22Rv1 (cell line): ENCODE measurements around the gene RBM20.
"Not testable (repeated sequence)": the region's sequence is repeated elsewhere in the genome, so short reads cannot be mapped to it uniquely, and the experiment has no call there.

Experiments
- H3K27ac ChIP-seq: fragments of 450-650 bp; 2 replicates; pipeline ENCODE4 v1.5.1; 2017
- ZFX ChIP-seq: fragments of 450-650 bp; IDR thresholded peaks from 2 replicates; pipeline ENCODE4 v1.6.1; 2017; ENCODE audit warnings: antibody characterized with exemption, borderline replicate concordance
- TF ChIP-seq, protein P1 (sequence below): fragments of 450-650 bp; IDR thresholded peaks from 2 replicates; pipeline ENCODE4 v1.5.1; 2017; ENCODE audit warnings: mild to moderate bottlenecking

The RBM20 gene

GRCh38 chr10:110724937-110725336, 80.8 kb downstream of the RBM20 start:
- TF ChIP-seq, protein P1, sequence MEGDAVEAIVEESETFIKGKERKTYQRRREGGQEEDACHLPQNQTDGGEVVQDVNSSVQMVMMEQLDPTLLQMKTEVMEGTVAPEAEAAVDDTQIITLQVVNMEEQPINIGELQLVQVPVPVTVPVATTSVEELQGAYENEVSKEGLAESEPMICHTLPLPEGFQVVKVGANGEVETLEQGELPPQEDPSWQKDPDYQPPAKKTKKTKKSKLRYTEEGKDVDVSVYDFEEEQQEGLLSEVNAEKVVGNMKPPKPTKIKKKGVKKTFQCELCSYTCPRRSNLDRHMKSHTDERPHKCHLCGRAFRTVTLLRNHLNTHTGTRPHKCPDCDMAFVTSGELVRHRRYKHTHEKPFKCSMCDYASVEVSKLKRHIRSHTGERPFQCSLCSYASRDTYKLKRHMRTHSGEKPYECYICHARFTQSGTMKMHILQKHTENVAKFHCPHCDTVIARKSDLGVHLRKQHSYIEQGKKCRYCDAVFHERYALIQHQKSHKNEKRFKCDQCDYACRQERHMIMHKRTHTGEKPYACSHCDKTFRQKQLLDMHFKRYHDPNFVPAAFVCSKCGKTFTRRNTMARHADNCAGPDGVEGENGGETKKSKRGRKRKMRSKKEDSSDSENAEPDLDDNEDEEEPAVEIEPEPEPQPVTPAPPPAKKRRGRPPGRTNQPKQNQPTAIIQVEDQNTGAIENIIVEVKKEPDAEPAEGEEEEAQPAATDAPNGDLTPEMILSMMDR: no peak
- TF ChIP-seq ZFX: no peak
- H3K27ac ChIP-seq: no peak overlapping the region

- no peak for TF ChIP-seq ZFX
- TF ChIP-seq, protein P1: no peak
- no peak overlapping the region for H3K27ac ChIP-seq
These were observed 81.9 kb downstream of the RBM20 start for GRCh38 chr10:110725801-110726630.

GRCh38 chr10:110727785-110728184, 83.6 kb downstream of the RBM20 start:
- not testable (repeated sequence) for H3K27ac ChIP-seq

GRCh38 chr10:110730345-110731050, 86.4 kb downstream of the RBM20 start:
- no peak overlapping the region for H3K27ac ChIP-seq
- TF ChIP-seq, protein P1: no peak
- no peak for TF ChIP-seq ZFX

DNA sequence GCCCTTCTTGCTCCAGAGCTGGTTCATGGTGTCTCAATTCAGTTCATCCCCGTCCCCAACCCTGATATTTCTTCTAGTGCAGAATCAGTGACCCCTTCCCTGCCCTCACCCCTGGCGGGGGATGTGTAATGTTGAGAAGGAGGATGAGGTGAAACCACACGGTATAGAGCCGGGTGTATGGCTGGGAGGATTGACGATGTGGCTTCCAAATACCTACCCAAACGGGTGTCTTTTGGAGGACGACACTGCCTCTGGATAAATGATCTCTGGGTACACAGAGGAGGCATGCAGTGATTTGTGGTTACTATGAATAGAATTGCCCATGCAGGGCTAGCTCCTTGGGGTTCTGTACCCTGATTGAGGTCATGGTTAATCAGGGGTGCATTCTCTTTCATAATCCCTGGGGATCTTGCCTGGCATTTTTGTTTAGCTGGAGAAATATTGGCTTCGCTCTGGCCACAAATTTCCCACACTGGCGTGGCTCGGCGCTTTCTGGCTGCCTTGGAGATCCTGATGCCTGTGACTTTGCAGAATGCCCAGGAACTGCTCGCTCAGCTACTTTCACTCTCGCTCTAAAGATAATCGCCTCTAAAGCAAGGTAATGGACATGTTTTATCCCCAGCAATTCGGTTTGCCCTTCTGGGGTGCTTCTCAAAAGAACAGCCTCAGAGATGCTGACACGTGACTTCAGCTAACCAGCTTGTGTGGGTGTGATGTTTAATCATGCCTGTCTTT, 89.2 kb downstream of the RBM20 start:
- TF ChIP-seq, protein P1: no peak
- no peak for TF ChIP-seq ZFX
- H3K27ac ChIP-seq: no peak overlapping the region

DNA sequence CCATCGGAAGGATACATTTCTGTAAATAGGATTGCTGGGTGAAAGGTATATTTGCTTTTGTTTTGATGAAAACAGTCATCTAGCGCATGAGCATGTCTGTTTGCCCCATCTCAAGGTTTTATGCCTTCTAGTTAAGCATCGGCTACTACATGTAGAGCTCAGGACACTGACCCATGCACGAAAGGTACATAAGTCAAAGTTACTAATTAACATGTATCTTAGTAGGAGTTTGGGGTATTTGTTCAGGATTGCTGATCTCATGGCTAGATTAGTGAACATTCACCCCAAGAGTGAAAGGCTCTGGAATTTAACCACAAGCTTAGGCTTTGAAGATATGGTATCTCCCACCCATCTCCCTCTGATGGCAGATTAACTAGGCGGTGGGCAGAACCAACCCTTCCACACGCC, 91.5 kb downstream of the RBM20 start:
- no peak overlapping the region for H3K27ac ChIP-seq
- TF ChIP-seq ZFX: no peak
- TF ChIP-seq, protein P1: no peak

- TF ChIP-seq, protein P1: no peak
- TF ChIP-seq ZFX: no peak
- H3K27ac ChIP-seq: no peak overlapping the region
These were observed 93.9 kb downstream of the RBM20 start for GRCh38 chr10:110737886-110738634.
